ENCODE measurements around the gene ASTN2. TPM values are rescaled to one million over a fixed set of nuclear protein-coding genes. Genes with fewer than 3 reads are reported as not detected.

Gene ASTN2
- total RNA-seq, 1 experiment from 2014 or later: 7.4 TPM

DNA sequence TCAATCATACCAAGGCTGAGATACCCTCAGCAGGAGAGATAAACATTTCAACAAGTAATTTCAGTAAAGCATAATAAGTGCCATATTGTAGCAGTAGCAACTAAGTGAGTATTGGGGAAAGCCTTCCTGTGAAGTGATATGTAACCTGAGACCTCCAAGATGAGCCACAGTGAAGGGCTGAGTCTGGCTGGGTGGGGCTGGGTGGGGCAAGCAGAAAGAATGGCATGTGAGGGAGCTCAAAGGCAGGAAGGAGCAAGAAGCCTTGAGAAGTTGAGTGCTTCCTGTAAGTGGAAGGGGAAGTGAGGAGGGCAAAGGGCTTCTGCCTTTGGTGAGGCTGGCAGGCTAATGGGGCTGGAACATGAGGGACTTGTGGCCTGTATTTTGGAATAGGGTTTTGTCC lies 19.7 kb upstream of the ASTN2 start:
- no peak overlapping the region for H3K4me3 ChIP-seq (ENCODE audit: insufficient read depth, low read depth, low read length)
- H3K36me3 ChIP-seq (replicated peaks; ENCODE audit: control insufficient read depth, insufficient read depth, low read length): no peaks in the 10 kb centered on the region
- no peaks in the 10 kb centered on the region for H3K27me3 ChIP-seq (ENCODE audit: control insufficient read depth, insufficient read depth, low read length)
- peak; percentile 24 for DNase-seq

DNA sequence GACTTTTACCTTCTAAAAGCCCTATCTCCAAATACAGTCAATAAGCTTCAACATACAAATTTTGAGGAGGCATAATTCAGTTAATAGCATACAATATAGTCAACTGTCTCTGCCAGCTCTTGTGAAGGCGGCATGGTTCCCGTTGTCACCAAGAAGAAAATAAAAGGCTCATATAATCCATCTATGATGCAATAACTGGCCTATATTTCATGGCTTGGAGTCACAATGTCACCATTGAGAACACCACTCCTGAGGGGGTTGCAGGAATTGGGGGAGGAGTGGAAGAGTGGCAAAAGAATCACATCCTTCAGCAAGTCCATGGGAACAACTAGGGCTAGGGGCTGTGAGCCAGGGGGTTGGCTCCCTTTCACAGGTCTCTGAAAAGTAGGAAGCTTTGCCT lies 16.0 kb upstream of the ASTN2 start:
- H3K4me3 ChIP-seq (ENCODE audit: insufficient read depth, low read depth, low read length): no peak overlapping the region
- no peak for DNase-seq

DNA sequence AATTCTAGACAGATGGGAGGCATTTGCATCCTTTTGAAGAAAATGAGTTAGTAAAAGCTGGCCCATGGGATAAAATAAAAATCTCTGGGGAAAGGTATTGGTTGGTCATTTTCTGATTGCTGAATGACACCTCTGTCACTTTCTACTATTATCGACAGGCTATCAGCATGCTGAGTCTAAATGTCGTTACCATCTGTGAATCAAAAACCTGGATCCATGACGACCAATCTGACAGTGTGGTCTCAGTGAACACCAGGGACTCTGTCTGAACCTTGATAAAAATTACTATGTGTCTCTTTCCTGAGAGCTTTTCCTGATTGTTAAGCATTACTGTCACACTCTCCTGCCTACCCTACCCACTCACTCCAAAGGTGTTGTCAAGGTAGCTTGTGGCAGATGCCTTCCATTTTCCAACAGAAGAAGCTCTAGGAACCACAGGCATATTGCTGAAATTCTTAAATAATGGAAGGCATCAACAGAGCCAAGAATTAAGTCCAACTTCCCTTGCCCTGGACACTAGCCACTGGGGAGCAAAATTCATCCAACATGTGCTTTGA lies 12.6 kb upstream of the ASTN2 start:
- no peaks in the 10 kb centered on the region for H3K36me3 ChIP-seq (replicated peaks; ENCODE audit: control insufficient read depth, insufficient read depth, low read length)
- DNase-seq: no peak
- no peak overlapping the region for H3K4me3 ChIP-seq (ENCODE audit: insufficient read depth, low read depth, low read length)
- no peaks in the 10 kb centered on the region; the same call in 1 of the 2 replicates for H3K27me3 ChIP-seq (ENCODE audit: control insufficient read depth, insufficient read depth, low read length)

More for the DNA sequence above, 16.0 kb upstream of the ASTN2 start:
- Histone ChIP-seq H3K36me3 (replicated peaks; ENCODE audit: control insufficient read depth, insufficient read depth, low read length) (no peaks in the 10 kb centered on the region), H3K27me3 (ENCODE audit: control insufficient read depth, insufficient read depth, low read length) (no peaks in the 10 kb centered on the region)

DNA sequence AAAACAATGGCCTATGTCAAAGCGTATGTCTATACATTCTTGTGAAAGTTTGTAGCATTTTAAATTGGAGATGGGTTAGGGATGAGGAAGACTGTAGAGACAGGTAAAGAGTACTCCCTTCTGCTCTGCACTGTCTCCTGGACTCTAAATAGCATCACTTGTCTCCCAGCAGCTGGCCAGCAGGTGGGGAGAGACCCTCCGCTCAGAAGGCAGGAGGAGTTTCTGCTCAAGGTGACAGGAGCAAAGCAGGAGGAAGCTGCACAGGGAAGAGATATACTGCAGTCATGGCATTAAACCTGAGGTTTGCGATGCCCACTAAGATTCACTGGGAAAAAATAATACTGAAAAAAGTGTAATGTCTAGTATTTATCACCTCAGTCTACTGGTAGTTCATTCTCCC lies 10.7 kb upstream of the ASTN2 start:
- Histone ChIP-seq H3K4me3 (ENCODE audit: insufficient read depth, low read depth, low read length) (no peak overlapping the region), H3K36me3 (replicated peaks; ENCODE audit: control insufficient read depth, insufficient read depth, low read length) (no peaks in the 10 kb centered on the region), H3K27me3 (ENCODE audit: control insufficient read depth, insufficient read depth, low read length) (no peaks in the 10 kb centered on the region; the same call in 1 of the 2 replicates)
- peak; percentile 30 for DNase-seq

- no peak for DNase-seq
- peaks cover 7% of the 10 kb centered on the region for H3K27me3 ChIP-seq (ENCODE audit: control insufficient read depth, insufficient read depth, low read length)
- no peak overlapping the region for H3K4me3 ChIP-seq (ENCODE audit: insufficient read depth, low read depth, low read length)
- H3K36me3 ChIP-seq (replicated peaks; ENCODE audit: control insufficient read depth, insufficient read depth, low read length): no peaks in the 10 kb centered on the region
Observed at GRCh38 chr9:117424291-117424690, 9.4 kb upstream of the ASTN2 start.

GRCh38 chr9:117418111-117418510 lies 3.3 kb upstream of the ASTN2 start:
- Histone ChIP-seq H3K4me3 (ENCODE audit: insufficient read depth, low read depth, low read length) (no peak overlapping the region), H3K36me3 (replicated peaks; ENCODE audit: control insufficient read depth, insufficient read depth, low read length) (no peaks in the 10 kb centered on the region), H3K27me3 (ENCODE audit: control insufficient read depth, insufficient read depth, low read length) (peaks cover 60% of the 10 kb centered on the region)
- no peak for DNase-seq

GRCh38 chr9:117416856-117417255 lies 2.0 kb upstream of the ASTN2 start:
- DNase-seq: no peak
- Histone ChIP-seq H3K27me3 (ENCODE audit: control insufficient read depth, insufficient read depth, low read length) (peaks cover 73% of the 10 kb centered on the region), H3K4me3 (ENCODE audit: insufficient read depth, low read depth, low read length) (no peak overlapping the region), H3K36me3 (replicated peaks; ENCODE audit: control insufficient read depth, insufficient read depth, low read length) (no peaks in the 10 kb centered on the region)

GRCh38 chr9:117415358-117415914 lies 579 bp upstream of the ASTN2 start:
- peak; percentile 78 for DNase-seq
- Histone ChIP-seq H3K4me3 (ENCODE audit: insufficient read depth, low read depth, low read length) (peak overlapping the region; percentile 43), H3K27me3 (ENCODE audit: control insufficient read depth, insufficient read depth, low read length) (peaks cover 73% of the 10 kb centered on the region), H3K36me3 (replicated peaks; ENCODE audit: control insufficient read depth, insufficient read depth, low read length) (no peaks in the 10 kb centered on the region)

GRCh38 chr9:117414220-117414905 lies 494 bp downstream of the ASTN2 start:
- Histone ChIP-seq H3K36me3 (replicated peaks; ENCODE audit: control insufficient read depth, insufficient read depth, low read length) (no peaks in the 10 kb centered on the region), H3K27me3 (ENCODE audit: control insufficient read depth, insufficient read depth, low read length) (peaks cover 67% of the 10 kb centered on the region), H3K4me3 (ENCODE audit: insufficient read depth, low read depth, low read length) (peak overlapping the region; percentile 43)
- peak; percentile 79 for DNase-seq

DNA sequence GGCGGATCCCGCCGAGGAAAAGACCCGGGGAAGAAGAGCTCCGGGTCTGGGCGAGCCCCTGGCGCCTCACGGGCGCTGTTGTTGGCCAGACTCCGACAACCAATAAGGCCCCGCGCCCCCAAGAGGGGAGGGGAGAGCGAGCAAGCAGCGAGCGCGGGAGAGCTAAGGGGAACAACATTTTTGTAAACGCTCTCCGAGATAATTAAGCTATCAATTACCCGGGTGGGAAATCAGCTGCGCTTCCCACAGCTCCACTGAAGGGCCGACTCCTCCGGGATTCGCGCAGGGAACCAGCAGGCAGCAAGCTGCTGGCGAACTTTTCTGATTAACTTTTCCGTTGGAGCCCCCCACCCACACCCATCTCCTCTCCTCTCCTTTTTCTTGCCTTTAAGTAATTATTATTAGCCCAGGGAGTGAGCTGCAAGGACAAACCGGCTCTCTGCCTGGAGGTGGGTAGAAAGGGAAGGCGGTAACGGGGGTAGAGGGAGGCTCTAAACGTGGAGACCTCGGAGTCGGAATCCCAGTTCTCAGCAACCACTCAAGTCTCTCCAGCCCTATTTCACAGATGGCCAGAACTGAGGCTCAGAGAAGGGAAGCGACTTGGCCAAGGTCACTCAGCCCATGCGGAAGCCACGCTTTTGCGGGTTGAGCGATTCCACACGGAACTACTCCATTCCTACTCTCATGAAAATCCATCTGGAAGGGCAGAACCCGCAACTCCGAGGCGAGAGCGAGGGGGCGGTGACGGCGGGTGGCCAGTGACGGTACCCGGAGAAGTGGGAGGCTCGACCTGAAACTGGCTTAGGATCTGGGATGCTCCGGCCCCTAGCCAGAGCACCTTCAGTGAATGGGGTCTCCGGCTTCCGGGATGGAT lies 1.3 kb downstream of the ASTN2 start:
- peaks cover 60% of the 10 kb centered on the region for H3K27me3 ChIP-seq (ENCODE audit: control insufficient read depth, insufficient read depth, low read length)
- DNase-seq: peak; percentile 87
- peak overlapping the region; percentile 43 for H3K4me3 ChIP-seq (ENCODE audit: insufficient read depth, low read depth, low read length)
- H3K36me3 ChIP-seq (replicated peaks; ENCODE audit: control insufficient read depth, insufficient read depth, low read length): no peaks in the 10 kb centered on the region

- Histone ChIP-seq H3K27me3 (ENCODE audit: control insufficient read depth, insufficient read depth, low read length) (peaks cover 55% of the 10 kb centered on the region), H3K36me3 (replicated peaks; ENCODE audit: control insufficient read depth, insufficient read depth, low read length) (no peaks in the 10 kb centered on the region), H3K4me3 (ENCODE audit: insufficient read depth, low read depth, low read length) (peak overlapping the region; percentile 43)
- peak; percentile 62 for DNase-seq
Observed at GRCh38 chr9:117412841-117413240, 2.0 kb downstream of the ASTN2 start.

DNA sequence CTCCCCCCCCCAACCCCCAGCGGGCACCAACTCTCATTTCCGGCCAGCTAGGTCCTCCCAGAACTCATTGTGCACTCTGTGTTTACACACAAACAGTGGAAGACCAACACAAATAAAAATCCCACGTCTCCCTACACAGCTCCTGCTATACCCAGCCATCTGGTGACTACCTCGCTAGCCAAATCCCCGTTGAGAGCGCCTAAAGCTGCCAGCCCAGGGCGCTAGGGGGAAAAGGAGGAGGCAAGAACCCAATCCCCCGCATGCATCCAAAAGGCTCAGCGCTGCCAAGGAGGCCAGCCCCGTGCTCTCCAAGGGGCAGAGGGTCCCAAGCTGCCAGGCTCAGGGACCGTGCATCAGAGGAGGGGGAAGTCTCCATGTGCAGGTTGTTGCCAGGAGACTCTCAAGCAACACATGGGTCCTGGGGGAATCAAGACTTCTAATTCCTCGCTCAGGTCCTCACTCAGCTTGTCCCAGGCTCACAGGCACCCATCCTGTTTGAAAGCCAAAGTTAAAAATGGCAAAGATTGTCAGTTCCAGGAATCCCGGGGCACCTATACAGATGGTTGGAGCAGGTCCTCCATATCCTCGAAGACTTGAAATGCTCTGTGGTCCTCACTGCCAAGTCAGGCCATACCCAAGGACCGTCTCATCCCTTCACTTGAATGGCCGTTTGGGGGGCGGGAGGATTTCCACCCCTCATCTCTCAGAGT lies 2.7 kb downstream of the ASTN2 start:
- Histone ChIP-seq H3K4me3 (ENCODE audit: insufficient read depth, low read depth, low read length) (no peak overlapping the region), H3K27me3 (ENCODE audit: control insufficient read depth, insufficient read depth, low read length) (peaks cover 48% of the 10 kb centered on the region)

DNA sequence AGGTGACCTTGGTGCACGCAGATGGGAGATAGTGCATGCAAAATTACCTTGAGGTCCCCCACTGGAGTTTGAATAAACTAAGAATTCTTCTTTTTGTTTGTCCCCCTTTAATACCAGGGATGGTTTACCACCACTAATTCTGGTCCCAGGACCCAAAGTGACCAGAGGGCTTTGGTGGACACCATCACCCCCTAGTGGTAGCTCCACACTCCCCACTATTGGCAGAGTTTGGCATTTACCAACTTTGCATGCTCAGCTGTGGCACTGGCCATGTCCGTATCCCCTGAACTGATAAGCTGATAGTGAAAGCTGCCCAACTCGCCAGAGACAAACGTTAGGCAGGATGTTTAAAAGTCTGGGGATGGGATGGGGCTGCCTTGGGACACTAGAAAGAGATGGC lies 3.3 kb downstream of the ASTN2 start:
- H3K4me3 ChIP-seq (ENCODE audit: insufficient read depth, low read depth, low read length): no peak overlapping the region
- no peaks in the 10 kb centered on the region for H3K36me3 ChIP-seq (replicated peaks; ENCODE audit: control insufficient read depth, insufficient read depth, low read length)
- DNase-seq: peak; percentile 83
- H3K27me3 ChIP-seq (ENCODE audit: control insufficient read depth, insufficient read depth, low read length): peaks cover 42% of the 10 kb centered on the region

More for the DNA sequence above, 2.7 kb downstream of the ASTN2 start:
- DNase-seq: peak; percentile 59
- no peaks in the 10 kb centered on the region for H3K36me3 ChIP-seq (replicated peaks; ENCODE audit: control insufficient read depth, insufficient read depth, low read length)

DNA sequence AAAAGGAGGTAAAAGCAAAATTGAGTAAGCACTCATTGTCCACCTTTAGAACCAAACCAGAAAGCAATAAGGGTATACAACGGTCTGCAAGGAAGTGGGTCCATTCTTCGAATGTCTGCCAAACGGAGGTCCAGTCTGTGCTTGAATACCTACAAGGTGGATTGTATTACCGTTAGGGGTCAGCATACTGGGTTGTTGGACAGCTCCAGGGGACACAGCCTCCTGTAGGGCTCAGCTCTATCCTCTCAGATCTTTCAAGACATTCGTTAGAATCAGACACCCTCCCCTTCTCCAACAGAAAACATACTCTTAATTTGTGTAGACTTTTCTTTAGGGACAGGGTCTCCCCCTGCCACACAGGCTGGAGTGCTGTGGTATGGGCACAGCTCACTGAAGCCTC lies 5.5 kb downstream of the ASTN2 start:
- Histone ChIP-seq H3K27me3 (ENCODE audit: control insufficient read depth, insufficient read depth, low read length) (peaks cover 25% of the 10 kb centered on the region), H3K36me3 (replicated peaks; ENCODE audit: control insufficient read depth, insufficient read depth, low read length) (no peaks in the 10 kb centered on the region), H3K4me3 (ENCODE audit: insufficient read depth, low read depth, low read length) (no peak overlapping the region)
- DNase-seq: no peak

Data from H7 (cell line).